ENCODE measurements around the gene CASP10. TPM values are rescaled to one million over a fixed set of nuclear protein-coding genes. Genes with fewer than 3 reads are reported as not detected.
A peak's percentile ranks its signal among the peaks of the same experiment; 100 is the strongest.

The CASP10 gene
- total and polyA plus RNA-seq, 9 of the 15 experiments (the other 6 are each of a cell fraction or from before 2014, with no cell fraction given), result 7.1 to 20.4 (median 10.8) TPM

DNA sequence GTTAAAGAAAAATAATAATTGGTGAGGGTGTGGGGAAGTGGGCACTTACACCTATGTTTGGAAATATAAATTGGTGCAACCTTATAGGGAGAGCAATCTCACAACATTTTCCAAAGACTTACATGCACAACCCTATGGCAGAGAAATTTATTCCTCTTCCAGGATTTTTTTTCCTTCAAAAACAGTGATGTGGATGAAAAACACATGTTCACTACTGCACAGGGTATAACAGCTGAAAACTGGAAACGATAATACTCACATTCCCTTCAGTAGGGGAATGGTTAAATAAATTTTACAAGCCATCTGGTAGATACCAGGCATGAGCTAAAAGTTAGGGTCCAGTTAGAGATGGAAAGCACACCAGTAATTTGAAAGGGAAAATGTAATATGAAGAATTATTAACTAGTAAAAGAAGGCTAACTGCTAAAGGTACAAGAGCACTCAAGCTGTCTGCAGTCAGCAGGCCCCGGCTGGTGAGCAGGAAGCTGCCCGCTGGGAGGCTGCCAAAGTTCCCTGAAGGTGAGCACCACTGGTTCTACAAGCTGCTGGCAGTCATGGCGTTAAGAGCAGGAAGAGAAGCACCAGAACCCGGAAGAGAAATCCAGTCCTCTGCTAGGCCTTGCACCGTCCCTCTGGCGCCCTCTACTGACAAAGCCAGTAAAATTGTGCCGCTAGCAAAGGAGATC lies 49.0 kb downstream of the CASP10 start (continued):
- TF ChIP-seq RCOR1 (IDR thresholded peaks at IDR 0.05; ENCODE audit: borderline replicate concordance in 1 of 2, low read depth in 2 of 2, low read length in 2 of 2) (peak in 1 of 2 experiments; percentile 27; a peak in 1 of 4 replicates), PHF20 (IDR thresholded peaks at IDR 0.05; ENCODE audit: partially characterized antibody) (peak; percentile 71), KDM2B (CRISPR knock-in tag; IDR thresholded peaks at IDR 0.05) (no peak)
- TF ChIP-seq, protein P1, sequence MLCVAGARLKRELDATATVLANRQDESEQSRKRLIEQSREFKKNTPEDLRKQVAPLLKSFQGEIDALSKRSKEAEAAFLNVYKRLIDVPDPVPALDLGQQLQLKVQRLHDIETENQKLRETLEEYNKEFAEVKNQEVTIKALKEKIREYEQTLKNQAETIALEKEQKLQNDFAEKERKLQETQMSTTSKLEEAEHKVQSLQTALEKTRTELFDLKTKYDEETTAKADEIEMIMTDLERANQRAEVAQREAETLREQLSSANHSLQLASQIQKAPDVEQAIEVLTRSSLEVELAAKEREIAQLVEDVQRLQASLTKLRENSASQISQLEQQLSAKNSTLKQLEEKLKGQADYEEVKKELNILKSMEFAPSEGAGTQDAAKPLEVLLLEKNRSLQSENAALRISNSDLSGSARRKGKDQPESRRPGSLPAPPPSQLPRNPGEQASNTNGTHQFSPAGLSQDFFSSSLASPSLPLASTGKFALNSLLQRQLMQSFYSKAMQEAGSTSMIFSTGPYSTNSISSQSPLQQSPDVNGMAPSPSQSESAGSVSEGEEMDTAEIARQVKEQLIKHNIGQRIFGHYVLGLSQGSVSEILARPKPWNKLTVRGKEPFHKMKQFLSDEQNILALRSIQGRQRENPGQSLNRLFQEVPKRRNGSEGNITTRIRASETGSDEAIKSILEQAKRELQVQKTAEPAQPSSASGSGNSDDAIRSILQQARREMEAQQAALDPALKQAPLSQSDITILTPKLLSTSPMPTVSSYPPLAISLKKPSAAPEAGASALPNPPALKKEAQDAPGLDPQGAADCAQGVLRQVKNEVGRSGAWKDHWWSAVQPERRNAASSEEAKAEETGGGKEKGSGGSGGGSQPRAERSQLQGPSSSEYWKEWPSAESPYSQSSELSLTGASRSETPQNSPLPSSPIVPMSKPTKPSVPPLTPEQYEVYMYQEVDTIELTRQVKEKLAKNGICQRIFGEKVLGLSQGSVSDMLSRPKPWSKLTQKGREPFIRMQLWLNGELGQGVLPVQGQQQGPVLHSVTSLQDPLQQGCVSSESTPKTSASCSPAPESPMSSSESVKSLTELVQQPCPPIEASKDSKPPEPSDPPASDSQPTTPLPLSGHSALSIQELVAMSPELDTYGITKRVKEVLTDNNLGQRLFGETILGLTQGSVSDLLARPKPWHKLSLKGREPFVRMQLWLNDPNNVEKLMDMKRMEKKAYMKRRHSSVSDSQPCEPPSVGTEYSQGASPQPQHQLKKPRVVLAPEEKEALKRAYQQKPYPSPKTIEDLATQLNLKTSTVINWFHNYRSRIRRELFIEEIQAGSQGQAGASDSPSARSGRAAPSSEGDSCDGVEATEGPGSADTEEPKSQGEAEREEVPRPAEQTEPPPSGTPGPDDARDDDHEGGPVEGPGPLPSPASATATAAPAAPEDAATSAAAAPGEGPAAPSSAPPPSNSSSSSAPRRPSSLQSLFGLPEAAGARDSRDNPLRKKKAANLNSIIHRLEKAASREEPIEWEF (CRISPR knock-in tag; IDR thresholded peaks at IDR 0.05), result no peak

All from K562 (cell line).